Measurements from ENCODE around the gene SERPINE2.

DNA sequence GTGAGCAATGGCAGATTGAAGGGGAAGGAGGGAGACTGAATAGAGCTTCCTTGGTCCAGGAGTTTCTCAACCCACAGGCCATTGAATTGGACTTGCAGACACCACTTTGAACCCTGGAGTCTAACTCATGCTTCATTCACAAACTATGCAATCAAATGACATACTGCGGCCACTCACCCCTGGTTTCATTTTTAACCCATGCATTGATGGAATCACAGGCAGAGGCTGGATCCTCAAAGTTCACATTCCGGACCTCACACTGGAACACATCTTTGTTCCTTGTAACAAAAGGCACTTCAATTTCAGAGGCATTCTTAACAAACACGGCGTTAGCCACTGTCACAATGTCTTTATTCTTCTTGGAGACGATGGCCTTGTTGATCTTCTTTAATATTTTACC, 41.1 kb downstream of the SERPINE2 start:
- TF ChIP-seq, protein P1, sequence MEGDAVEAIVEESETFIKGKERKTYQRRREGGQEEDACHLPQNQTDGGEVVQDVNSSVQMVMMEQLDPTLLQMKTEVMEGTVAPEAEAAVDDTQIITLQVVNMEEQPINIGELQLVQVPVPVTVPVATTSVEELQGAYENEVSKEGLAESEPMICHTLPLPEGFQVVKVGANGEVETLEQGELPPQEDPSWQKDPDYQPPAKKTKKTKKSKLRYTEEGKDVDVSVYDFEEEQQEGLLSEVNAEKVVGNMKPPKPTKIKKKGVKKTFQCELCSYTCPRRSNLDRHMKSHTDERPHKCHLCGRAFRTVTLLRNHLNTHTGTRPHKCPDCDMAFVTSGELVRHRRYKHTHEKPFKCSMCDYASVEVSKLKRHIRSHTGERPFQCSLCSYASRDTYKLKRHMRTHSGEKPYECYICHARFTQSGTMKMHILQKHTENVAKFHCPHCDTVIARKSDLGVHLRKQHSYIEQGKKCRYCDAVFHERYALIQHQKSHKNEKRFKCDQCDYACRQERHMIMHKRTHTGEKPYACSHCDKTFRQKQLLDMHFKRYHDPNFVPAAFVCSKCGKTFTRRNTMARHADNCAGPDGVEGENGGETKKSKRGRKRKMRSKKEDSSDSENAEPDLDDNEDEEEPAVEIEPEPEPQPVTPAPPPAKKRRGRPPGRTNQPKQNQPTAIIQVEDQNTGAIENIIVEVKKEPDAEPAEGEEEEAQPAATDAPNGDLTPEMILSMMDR (IDR thresholded peaks at IDR 0.05) = no peak
- TF ChIP-seq POLR2A (IDR thresholded peaks at IDR 0.05) = no peak
- TF ChIP-seq EP300 (IDR thresholded peaks at IDR 0.05) = no peak

Measured in ovary (tissue), 3 donors.